ACC112 (cell line): Measurements from ENCODE around the gene COL12A1.

Experiments
- H2AFZ ChIP-seq: fragments of 200-600 bp; sonication (generic); one replicate; pipeline ENCODE4 v1.6.0; 2017; ENCODE audit warnings: antibody characterized with exemption, low read length; ENCODE audit not compliant: unreplicated experiment
- H3K27ac ChIP-seq: fragments of 200-600 bp; sonication (generic); 2 replicates; pipeline ENCODE4 v1.5.1; 2014; ENCODE audit warnings: low read depth, mild to moderate bottlenecking, antibody characterized with exemption, low read length, moderate library complexity
- H3K27me3 ChIP-seq: fragments of 200-600 bp; sonication (generic); 2 replicates; pipeline ENCODE4 v1.6.1; 2014; ENCODE audit warnings: mild to moderate bottlenecking, antibody characterized with exemption, low read length, moderate library complexity, mixed read lengths; ENCODE audit not compliant: insufficient read depth
- H3K36me3 ChIP-seq: fragments of 200-600 bp; sonication (generic); 2 replicates; pipeline ENCODE4 v1.6.1; 2016; ENCODE audit warnings: mild to moderate bottlenecking, antibody characterized with exemption, low read length, moderate library complexity, mixed read lengths; ENCODE audit not compliant: insufficient read depth
- H3K4me1 ChIP-seq: fragments of 200-600 bp; sonication (generic); one replicate; pipeline ENCODE4 v1.6.1; 2016; ENCODE audit warnings: low read length, mixed read lengths; ENCODE audit not compliant: insufficient read depth, unreplicated experiment, control insufficient read depth
- H3K4me3 ChIP-seq: fragments of 200-600 bp; sonication (generic); 2 replicates; pipeline ENCODE4 v1.5.1; 2014; ENCODE audit warnings: mild to moderate bottlenecking, low read depth, low read length
- H3K79me2 ChIP-seq: fragments of 200-600 bp; sonication (generic); one replicate; pipeline ENCODE4 v1.6.0; 2016; ENCODE audit warnings: low read length; ENCODE audit not compliant: control insufficient read depth, unreplicated experiment, insufficient read depth

COL12A1 gene

DNA sequence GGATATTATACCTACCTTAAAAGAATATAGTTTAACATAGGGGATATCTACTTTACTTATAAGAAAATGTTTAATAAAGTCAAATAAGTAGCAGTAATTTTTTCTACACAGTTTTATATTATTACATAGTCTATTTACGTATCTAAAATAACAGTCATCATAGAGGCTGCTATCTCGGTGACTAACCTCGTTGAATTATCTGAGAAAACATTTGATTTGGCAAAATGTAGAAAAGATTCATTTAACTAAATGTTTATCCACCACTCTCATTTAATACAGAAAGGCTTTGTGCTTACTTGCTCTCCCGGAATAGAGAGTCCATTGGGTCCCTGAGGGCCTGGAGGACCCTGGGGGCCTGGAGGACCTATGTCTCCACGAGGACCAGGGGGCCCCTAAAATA lies 103.6 kb downstream of the COL12A1 start:
- Histone ChIP-seq H3K27ac (peak overlapping the region; percentile 93), H3K27me3 (no peaks in the 10 kb centered on the region), H3K79me2 (no peaks in the 10 kb centered on the region), H3K4me1 (peaks cover 49% of the 10 kb centered on the region), H3K4me3 (no peak overlapping the region), H2AFZ (no peak overlapping the region), H3K36me3 (peaks cover 18% of the 10 kb centered on the region; the same call in 1 of the 2 replicates)

DNA sequence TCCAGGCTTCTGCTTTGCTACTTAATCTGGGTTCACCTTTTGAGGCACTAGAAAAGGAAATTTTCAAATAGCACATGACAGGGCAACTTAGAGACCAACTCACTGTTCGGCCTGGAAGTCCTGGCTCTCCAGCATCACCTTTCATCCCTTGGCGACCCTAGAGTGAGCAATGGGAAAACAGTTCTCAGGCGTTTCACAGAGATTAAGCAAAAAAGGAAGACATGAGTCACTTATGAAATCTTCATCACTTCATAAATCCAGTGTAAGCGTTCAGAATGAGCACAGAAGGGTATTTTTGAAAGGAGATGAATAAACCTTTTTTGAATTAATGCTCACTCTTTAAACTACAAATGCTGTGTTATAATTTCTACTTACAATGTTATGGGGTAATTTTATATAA lies 104.0 kb downstream of the COL12A1 start:
- H3K4me3 ChIP-seq = peak overlapping the region; percentile 1; the same call in 1 of the 2 replicates
- peak overlapping the region; percentile 93 for H3K27ac ChIP-seq
- H2AFZ ChIP-seq = peak overlapping the region; percentile 25
- peaks cover 49% of the 10 kb centered on the region for H3K4me1 ChIP-seq
- peaks cover 18% of the 10 kb centered on the region; the same call in 1 of the 2 replicates for H3K36me3 ChIP-seq
- H3K27me3 ChIP-seq = no peaks in the 10 kb centered on the region
- no peaks in the 10 kb centered on the region for H3K79me2 ChIP-seq

GRCh38 chr6:75098709-75099108 lies 107.1 kb downstream of the COL12A1 start:
- H3K27me3 ChIP-seq = no peaks in the 10 kb centered on the region
- peak overlapping the region; percentile 85 for H3K27ac ChIP-seq
- H3K4me1 ChIP-seq = peaks cover 55% of the 10 kb centered on the region
- H2AFZ ChIP-seq = no peak overlapping the region
- H3K79me2 ChIP-seq = no peaks in the 10 kb centered on the region
- peak overlapping the region; percentile 23; the same call in 1 of the 2 replicates for H3K4me3 ChIP-seq
- H3K36me3 ChIP-seq = peaks cover 18% of the 10 kb centered on the region; the same call in 1 of the 2 replicates

DNA sequence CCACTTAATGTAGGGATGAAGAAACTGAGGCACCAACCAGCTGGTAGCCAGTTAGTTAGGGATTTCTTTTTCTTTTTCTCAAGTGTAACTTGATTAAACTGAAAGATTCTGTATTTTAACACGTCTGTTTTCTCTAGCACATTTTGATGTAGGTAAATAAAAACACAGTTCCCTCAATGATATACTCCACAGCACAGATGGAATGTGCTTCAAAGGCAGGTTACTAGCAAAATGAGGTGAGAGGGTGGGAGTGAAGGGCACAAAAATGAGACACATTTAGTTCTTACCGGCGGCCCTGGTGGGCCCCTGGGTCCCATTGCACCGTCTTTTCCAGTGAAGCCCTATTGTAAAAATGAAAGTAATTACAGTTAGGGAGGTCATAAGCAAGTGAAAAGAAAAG lies 108.9 kb downstream of the COL12A1 start:
- no peaks in the 10 kb centered on the region for H3K27me3 ChIP-seq
- peaks cover 37% of the 10 kb centered on the region for H3K4me1 ChIP-seq
- no peaks in the 10 kb centered on the region for H3K79me2 ChIP-seq
- no peak overlapping the region for H3K4me3 ChIP-seq
- peaks cover 18% of the 10 kb centered on the region; the same call in 1 of the 2 replicates for H3K36me3 ChIP-seq
- H3K27ac ChIP-seq = no peak overlapping the region
- H2AFZ ChIP-seq = no peak overlapping the region

- peak overlapping the region; percentile 33 for H3K27ac ChIP-seq
- H3K4me1 ChIP-seq = peaks cover 30% of the 10 kb centered on the region
- no peak overlapping the region for H3K4me3 ChIP-seq
- no peaks in the 10 kb centered on the region for H3K27me3 ChIP-seq
- no peaks in the 10 kb centered on the region for H3K79me2 ChIP-seq
- 0 out of 2 replicates have a peak, but pooled peaks cover 5% of the 10 kb centered on the region for H3K36me3 ChIP-seq
- H2AFZ ChIP-seq = peak overlapping the region; percentile 59
These were observed 111.1 kb downstream of the COL12A1 start for GRCh38 chr6:75094614-75095200.

DNA sequence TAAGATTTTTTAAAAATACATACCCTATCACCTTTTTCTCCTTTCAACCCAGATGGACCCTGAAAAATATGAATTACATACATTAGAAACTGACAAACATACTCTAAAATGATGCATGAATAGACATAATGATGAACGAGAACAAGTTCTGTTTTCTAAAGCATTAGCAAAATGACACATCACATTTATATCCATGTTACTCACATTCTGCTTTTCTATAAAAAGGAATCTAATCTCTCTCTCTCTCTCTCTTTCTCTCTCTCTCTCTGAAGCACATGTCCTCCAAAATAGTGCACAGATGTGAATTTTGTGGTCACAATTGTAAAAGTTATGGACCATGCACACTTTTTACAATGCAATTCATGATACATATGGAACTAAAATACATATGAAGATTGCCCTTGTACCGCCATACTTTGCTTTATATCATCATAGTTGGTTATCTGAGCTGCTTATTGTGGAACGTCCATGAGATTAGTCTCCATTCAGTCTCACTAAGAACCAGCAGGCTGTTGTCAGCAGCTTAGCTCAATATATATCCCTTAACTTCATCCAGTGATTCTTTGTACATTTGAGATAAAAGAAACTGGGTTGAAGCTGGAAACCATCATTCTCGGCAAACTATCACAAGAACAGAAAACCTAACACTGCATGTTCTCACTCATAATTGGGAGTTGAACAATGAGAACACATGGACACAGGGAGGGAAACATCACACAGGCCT lies 114.2 kb downstream of the COL12A1 start:
- H2AFZ ChIP-seq = no peak overlapping the region
- 0 out of 2 replicates have a peak, but pooled peaks cover 10% of the 10 kb centered on the region for H3K36me3 ChIP-seq
- no peaks in the 10 kb centered on the region for H3K27me3 ChIP-seq
- peaks cover 15% of the 10 kb centered on the region for H3K4me1 ChIP-seq
- H3K4me3 ChIP-seq = no peak overlapping the region
- H3K27ac ChIP-seq = no peak overlapping the region
- H3K79me2 ChIP-seq = no peaks in the 10 kb centered on the region

DNA sequence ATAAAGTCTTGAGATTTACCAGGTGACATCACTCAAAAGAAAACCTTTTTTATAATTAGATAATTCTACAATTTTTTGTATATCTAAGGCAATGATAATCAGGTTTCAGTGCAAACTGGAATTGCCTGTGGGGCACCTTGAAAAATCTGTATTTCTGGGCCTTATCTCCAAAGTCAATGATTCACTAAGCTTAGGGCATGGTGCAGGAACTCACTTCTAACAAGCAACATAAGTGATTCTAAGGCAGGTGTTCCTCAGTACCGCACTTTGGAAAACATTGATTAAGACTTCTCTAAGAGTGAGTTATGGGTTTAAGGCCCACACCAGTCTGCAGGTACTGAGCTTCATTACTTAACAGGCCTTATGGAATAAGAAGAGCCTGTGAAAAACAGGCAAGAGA lies 115.3 kb downstream of the COL12A1 start:
- Histone ChIP-seq H3K4me3 (no peak overlapping the region), H3K27me3 (no peaks in the 10 kb centered on the region), H3K79me2 (no peaks in the 10 kb centered on the region), H3K4me1 (peaks cover 15% of the 10 kb centered on the region), H3K36me3 (peaks cover 16% of the 10 kb centered on the region), H3K27ac (no peak overlapping the region), H2AFZ (no peak overlapping the region)

DNA sequence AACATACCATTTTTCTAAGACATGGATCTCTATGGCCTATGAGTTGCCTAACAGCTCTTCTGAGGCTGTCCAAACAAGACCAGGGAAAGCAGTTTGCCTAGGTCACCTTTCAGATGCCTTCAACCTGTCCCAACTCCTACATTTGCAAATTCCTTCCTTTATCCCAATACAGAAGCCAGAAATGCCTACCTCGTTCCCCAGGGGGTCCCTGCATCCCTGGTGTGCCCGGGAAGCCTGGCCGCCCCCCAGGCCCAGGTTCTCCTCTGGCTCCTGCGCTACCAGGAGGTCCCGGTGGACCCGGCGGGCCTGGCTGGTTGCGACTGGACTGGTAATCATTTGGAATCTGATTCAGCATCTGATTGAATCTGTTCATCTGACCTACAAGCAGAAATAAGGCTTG lies 115.9 kb downstream of the COL12A1 start:
- no peak overlapping the region for H3K27ac ChIP-seq
- H3K4me3 ChIP-seq = no peak overlapping the region
- H3K4me1 ChIP-seq = peaks cover 13% of the 10 kb centered on the region
- no peaks in the 10 kb centered on the region for H3K79me2 ChIP-seq
- H3K36me3 ChIP-seq = peaks cover 18% of the 10 kb centered on the region
- H2AFZ ChIP-seq = no peak overlapping the region
- H3K27me3 ChIP-seq = no peaks in the 10 kb centered on the region

DNA sequence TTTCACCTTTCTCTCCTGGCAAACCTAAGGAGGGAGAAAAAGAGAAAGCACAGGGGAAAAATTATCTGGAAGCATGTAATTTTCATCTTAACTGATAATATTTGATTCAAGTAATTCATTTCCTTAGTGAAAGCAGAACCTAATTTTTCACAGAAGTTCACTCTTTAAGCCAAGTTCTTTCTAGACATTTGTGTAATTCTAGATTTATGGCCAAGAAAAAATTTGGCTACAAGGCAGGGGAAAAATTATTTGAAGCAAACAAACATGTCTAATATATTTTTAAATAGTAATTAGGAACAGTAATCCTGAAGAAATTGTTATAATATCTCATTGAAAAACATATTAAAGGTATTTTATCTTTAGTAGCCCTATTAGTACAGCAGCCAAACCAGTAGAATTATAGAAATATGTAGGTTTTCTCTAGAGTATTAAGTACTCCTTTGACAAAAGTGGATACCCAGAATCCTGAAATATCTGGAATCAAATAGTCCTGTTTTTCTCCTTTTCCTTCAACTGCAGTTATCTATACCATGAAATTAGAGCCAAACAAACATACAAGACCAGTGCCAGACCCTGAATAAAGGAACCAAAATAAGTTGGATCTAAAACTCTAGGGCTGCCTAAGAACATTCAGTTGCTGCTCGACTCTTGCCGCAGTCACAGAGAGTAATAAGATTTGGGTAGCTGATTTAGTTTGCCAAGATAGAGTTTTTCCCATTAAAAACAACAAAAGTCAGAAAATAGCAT lies 116.5 kb downstream of the COL12A1 start:
- Histone ChIP-seq H3K79me2 (no peaks in the 10 kb centered on the region), H3K4me3 (no peak overlapping the region), H3K27ac (no peak overlapping the region), H3K4me1 (peaks cover 8% of the 10 kb centered on the region), H3K36me3 (peaks cover 18% of the 10 kb centered on the region), H3K27me3 (no peaks in the 10 kb centered on the region), H2AFZ (no peak overlapping the region)

- H2AFZ ChIP-seq = no peak overlapping the region
- H3K4me1 ChIP-seq = peaks cover 2% of the 10 kb centered on the region
- H3K27me3 ChIP-seq = no peaks in the 10 kb centered on the region
- peaks cover 18% of the 10 kb centered on the region for H3K36me3 ChIP-seq
- H3K4me3 ChIP-seq = no peak overlapping the region
- no peak overlapping the region for H3K27ac ChIP-seq
- H3K79me2 ChIP-seq = no peaks in the 10 kb centered on the region
These were observed 119.8 kb downstream of the COL12A1 start for GRCh38 chr6:75085931-75086635.
